DMS79 treated with DMSO at 0.1 percent for 48 hours (cell line): Measurements from ENCODE around the gene KRTAP4-8.
A peak's percentile ranks its signal among the peaks of the same experiment; 100 is the strongest.
"Not testable (repeated sequence)": the region's sequence is repeated elsewhere in the genome, so short reads cannot be mapped to it uniquely, and the experiment has no call there.

ENCODE experiments used
- DNase-seq: peaks from one replicate; lab custom pipeline; 2025; lab: John Stamatoyannopoulos, UW

KRTAP4-8 gene

GRCh38 chr17:41065016-41065689 is 32.8 kb downstream of the KRTAP4-8 start:
- DNase-seq, result not testable (repeated sequence)

DNA sequence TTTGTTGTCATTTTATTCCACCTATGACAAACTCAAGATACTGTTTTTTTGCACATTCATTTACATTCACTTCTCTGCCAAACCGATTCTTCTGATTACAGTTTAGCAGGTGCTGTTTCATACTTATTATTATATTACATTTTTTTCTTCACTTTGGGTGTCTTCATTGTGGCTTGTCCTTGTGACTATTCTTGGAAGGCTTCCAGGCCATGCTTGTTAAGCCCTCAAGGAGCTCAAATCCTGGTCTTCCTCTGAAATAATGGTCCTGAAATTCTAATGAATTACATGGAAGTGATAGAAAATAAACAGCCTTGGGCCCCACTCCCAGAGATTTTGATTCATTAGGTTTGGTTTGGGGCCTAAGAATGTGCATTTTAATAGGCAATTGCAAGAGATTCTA is 33.6 kb downstream of the KRTAP4-8 start:
- peak; percentile 30 for DNase-seq

DNA sequence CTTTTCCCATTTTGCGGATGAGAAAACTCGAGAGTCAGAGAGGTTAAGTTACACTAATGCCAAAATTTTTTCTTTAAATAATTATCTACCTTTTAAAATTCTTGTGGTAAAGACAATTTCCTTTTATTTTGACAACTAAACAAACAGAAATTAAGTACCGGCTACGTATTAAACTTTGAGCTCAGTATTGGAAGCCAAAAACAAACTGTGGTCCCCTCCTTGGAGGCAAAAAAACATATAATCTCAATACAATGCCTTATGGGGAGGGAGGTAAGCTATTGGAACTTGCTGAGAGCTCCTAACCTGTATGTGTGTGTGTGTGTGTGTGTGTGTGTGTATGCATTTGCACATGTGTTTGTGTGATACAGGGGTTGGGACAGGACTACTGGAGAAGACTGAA is 34.5 kb downstream of the KRTAP4-8 start:
- DNase-seq, result no peak

GRCh38 chr17:41061964-41062363 is 36.0 kb downstream of the KRTAP4-8 start:
- DNase-seq, result no peak

DNA sequence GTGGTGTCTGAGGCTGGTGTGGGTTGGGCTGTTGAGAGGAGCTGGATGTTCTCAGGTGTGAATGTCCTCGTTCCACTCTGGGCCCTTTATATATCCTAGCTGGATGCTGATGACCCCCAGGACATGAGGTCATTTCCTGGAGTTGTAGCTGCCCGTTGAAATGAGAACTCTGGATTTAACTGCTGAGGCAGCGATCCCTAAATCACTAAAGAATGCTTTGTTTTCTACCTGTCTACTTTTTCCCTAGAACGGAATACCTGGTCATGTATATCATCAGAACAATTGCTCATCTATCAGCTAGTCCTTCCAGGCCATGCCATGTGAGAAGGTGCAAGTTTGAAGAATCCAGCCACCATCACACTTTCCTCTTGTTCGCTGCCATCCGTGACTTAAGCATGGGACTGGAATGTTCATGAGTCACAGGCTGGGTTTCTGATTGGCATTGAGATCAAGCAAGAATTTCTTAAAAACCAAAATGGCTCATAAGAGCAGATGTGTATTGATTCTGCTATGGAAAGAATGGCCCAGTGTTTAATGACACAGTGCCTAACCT is 37.8 kb downstream of the KRTAP4-8 start, which contains the start of gene KRTAP2-3:
Gene KRTAP2-3 (minus strand): TSS at position 63 of the 553 bp plus-strand sequence. CDS start 64 bp downstream, outside the sequence.
- no peak for DNase-seq

GRCh38 chr17:41059276-41060051 is 38.5 kb downstream of the KRTAP4-8 start:
- DNase-seq, result not testable (repeated sequence)

- no peak for DNase-seq
Observed at GRCh38 chr17:41058741-41059140, 39.2 kb downstream of the KRTAP4-8 start.

- DNase-seq, result no peak
Observed at GRCh38 chr17:41057547-41057946, 40.4 kb downstream of the KRTAP4-8 start.

DNA sequence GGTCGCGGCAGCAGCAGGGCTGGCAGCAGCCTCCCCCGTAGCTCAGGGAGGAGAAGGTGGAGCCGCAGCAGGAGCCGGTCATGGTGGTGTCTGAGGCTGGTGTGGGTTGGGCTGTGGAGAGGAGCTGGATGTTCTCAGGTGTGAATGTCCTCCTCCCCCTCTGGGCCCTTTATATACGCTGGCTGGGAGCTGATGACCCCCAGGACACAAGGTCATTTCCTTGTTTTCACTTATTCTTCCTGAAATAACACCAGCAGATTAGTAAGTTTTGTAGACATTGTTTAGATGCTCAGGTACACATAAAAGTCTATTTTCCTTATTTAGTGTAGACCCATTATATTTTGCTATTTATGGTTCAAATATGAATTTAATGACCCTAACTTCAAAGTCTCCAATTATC is 42.8 kb downstream of the KRTAP4-8 start, which contains the start of gene KRTAP2-2:
Gene KRTAP2-2 (minus strand): TSS at position 101 of the 400 bp plus-strand sequence. CDS start 19 bp downstream, at position 82.
- not testable (repeated sequence) for DNase-seq

DNA sequence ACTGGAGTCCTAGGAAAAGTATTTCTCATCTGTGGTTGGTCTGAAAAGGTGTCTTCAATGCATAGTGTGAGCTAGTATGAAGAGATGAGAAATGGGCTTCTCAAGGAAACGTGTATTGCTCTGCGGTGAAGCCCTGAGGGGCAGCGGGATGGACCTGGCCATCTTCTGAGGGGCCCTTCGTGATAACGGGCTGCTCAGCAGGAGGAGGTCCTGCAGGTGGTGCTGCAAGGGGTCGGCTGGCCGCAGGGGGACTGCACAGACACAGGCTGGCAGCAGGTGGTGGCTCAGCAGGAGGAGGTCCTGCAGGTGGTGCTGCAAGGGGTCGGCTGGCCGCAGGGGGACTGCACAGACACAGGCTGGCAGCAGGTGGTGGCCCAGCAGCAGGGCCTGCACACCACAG is 43.4 kb downstream of the KRTAP4-8 start:
- DNase-seq, result not testable (repeated sequence)

GRCh38 chr17:41054025-41054424 is 43.9 kb downstream of the KRTAP4-8 start:
- no peak for DNase-seq

DNA sequence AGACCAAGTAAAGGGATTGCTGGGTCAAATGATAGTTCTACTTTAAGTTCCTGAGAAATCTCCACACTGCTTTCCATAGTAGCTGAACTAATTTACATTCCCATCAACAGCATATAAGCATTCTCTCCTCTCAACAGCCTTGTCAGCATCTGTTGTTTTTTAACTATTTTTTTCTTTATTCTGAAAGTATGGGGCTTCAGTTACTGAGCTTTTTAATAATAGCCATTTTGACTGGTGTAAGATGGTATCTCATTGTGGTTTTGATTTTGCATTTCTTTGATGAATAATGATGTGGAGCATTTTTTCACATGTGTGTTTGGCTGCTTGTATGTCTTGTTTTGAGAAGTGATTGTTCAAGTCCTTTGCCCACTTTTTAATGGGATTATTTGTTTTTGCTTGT is 45.4 kb downstream of the KRTAP4-8 start:
- DNase-seq, result no peak

- DNase-seq, result no peak
Observed at GRCh38 chr17:41049110-41049509, 48.8 kb downstream of the KRTAP4-8 start.

GRCh38 chr17:41048441-41048840 is 49.5 kb downstream of the KRTAP4-8 start:
- no peak for DNase-seq
